HepG2 (cell line): ENCODE results near the gene MAPK8IP1. TPM values are rescaled to one million over a fixed set of nuclear protein-coding genes. Genes with fewer than 3 reads are reported as not detected.

ENCODE experiments used
- CREM ChIP-seq, 2 experiments: sonication (generic) in 1 of 2; formaldehyde crosslinking in 1 of 2; IDR thresholded peaks; 2 replicates each; pipeline versions ENCODE4 v1.4.0 to v1.6.1; 2016 to 2020; ENCODE audit warnings: antibody characterized with exemption in 1 of 2, mild to moderate bottlenecking in 1 of 2, missing genetic modification reagents in 1 of 2
- EZH2 ChIP-seq: conservative IDR thresholded peaks from 2 replicates; pipeline ENCODE4 v1.6.1; 2012; ENCODE audit warnings: mild to moderate bottlenecking, low read depth, low read length, moderate library complexity
- HIVEP1 ChIP-seq: sonication (generic); formaldehyde crosslinking; IDR thresholded peaks from 2 replicates; pipeline ENCODE4 v1.4.0; 2020; ENCODE audit warnings: mild to moderate bottlenecking, missing genetic modification reagents
- HMG20B ChIP-seq: conservative IDR thresholded peaks from 2 replicates; pipeline ENCODE4 v1.6.1; 2016; ENCODE audit warnings: missing genetic modification reagents, missing compliant biosample characterization
- HNRNPUL1 ChIP-seq: fragments of 200-400 bp; formaldehyde crosslinking; IDR thresholded peaks from 2 replicates; pipeline ENCODE4 v1.6.1; 2017; ENCODE audit warnings: low read depth, mild to moderate bottlenecking, low read length, moderate library complexity
- ISL2 ChIP-seq: sonication (generic); formaldehyde crosslinking; IDR thresholded peaks from 2 replicates; pipeline ENCODE4 v1.5.0; 2020; ENCODE audit warnings: missing genetic modification reagents
- NPAS2 ChIP-seq: sonication (generic); formaldehyde crosslinking; IDR thresholded peaks from 2 replicates; pipeline ENCODE4 v1.8.0; 2022; ENCODE audit warnings: mild to moderate bottlenecking, missing genetic modification reagents, borderline replicate concordance
- NR2F6 ChIP-seq, 2 experiments: IDR thresholded peaks; 2 replicates each; pipeline ENCODE4 v1.6.1; 2016; ENCODE audit warnings: antibody characterized with exemption in 1 of 2, mild to moderate bottlenecking in 1 of 2
- RXRA ChIP-seq: sonication (generic); formaldehyde crosslinking; IDR thresholded peaks from 2 replicates; pipeline ENCODE4 v1.5.1; 2020; ENCODE audit warnings: missing genetic modification reagents
- TOE1 ChIP-seq: sonication (generic); formaldehyde crosslinking; IDR thresholded peaks from 2 replicates; pipeline ENCODE4 v1.4.0; 2020; ENCODE audit warnings: mild to moderate bottlenecking, missing genetic modification reagents
- ZBTB1 ChIP-seq: sonication (generic); formaldehyde crosslinking; IDR thresholded peaks from 2 replicates; pipeline ENCODE4 v1.4.0; 2020; ENCODE audit warnings: missing genetic modification reagents, borderline replicate concordance
- ZNF432 ChIP-seq: sonication (generic); formaldehyde crosslinking; IDR thresholded peaks from 2 replicates; pipeline ENCODE4 v1.5.0; 2020; ENCODE audit warnings: missing genetic modification reagents, mild to moderate bottlenecking, borderline replicate concordance
- ZNF781 ChIP-seq: sonication (generic); formaldehyde crosslinking; IDR thresholded peaks from 2 replicates; pipeline ENCODE4 v1.5.1; 2020; ENCODE audit warnings: borderline replicate concordance, mild to moderate bottlenecking, missing genetic modification reagents; ENCODE audit errors: not compliant biosample characterization
- ZNF788 ChIP-seq: sonication (generic); formaldehyde crosslinking; IDR thresholded peaks from 2 replicates; pipeline ENCODE4 v1.5.0; 2020; ENCODE audit warnings: mild to moderate bottlenecking, missing genetic modification reagents, borderline replicate concordance
- ZNF816 ChIP-seq: sonication (generic); formaldehyde crosslinking; IDR thresholded peaks from 2 replicates; pipeline ENCODE4 v1.8.0; 2022; ENCODE audit warnings: missing genetic modification reagents, mild to moderate bottlenecking, borderline replicate concordance
- ZNF879 ChIP-seq: sonication (generic); formaldehyde crosslinking; IDR thresholded peaks from 2 replicates; pipeline ENCODE4 v1.8.1; 2023; ENCODE audit warnings: missing genetic modification reagents
- polyA plus RNA-seq, 8 experiments: library from polyadenylated mRNA; depleted of rRNA in 3 of 8; stranded (reverse) in 7 of 8; unstranded in 1 of 8; fragments of >200 nt; fragmentation: Illumina TruSeq in 4 of 8; extraction: Trizol in 4 of 8; gene quantifications; 2 replicates each; pipeline versions ENCODE4 v1.2.1 to v1.2.3, GENCODE V29; 2011 to 2016; ENCODE audit warnings: low read depth in 4 of 8, missing spikeins in 1 of 8, mixed read lengths in 1 of 8; ENCODE audit not compliant: insufficient read depth in 1 of 8
- total RNA-seq, 5 experiments: library from RNA; depleted of rRNA; stranded (reverse); fragments of >200 nt; fragmentation: Illumina TruSeq; extraction: Trizol; gene quantifications; 2 replicates each; pipeline ENCODE4 v1.2.3, GENCODE V29; 2016; ENCODE audit warnings: low read depth in 1 of 5
- TF ChIP-seq, protein P1 (sequence below): sonication (generic); formaldehyde crosslinking; IDR thresholded peaks from 2 replicates; pipeline ENCODE4 v1.8.0; 2022; ENCODE audit warnings: mild to moderate bottlenecking, missing genetic modification reagents, moderate library complexity
- TF ChIP-seq, protein P2 (sequence below): sonication (generic); formaldehyde crosslinking; IDR thresholded peaks from 2 replicates; pipeline ENCODE4 v1.4.0; 2020; ENCODE audit warnings: missing genetic modification reagents
- TF ChIP-seq, protein P3 (sequence below): sonication (generic); formaldehyde crosslinking; conservative IDR thresholded peaks from 2 replicates; pipeline ENCODE4 v1.4.0; 2020; ENCODE audit warnings: mild to moderate bottlenecking, missing genetic modification reagents, moderate library complexity
- TF ChIP-seq, protein P4 (sequence below): sonication (generic); formaldehyde crosslinking; IDR thresholded peaks from 2 replicates; pipeline ENCODE4 v1.4.0; 2020; ENCODE audit warnings: mild to moderate bottlenecking, missing genetic modification reagents

MAPK8IP1 gene
- total and polyA plus RNA-seq, 2 of the 13 experiments (the other 11 are each of a cell fraction or from before 2014, with no cell fraction given): 2.2 to 4.2 TPM

DNA sequence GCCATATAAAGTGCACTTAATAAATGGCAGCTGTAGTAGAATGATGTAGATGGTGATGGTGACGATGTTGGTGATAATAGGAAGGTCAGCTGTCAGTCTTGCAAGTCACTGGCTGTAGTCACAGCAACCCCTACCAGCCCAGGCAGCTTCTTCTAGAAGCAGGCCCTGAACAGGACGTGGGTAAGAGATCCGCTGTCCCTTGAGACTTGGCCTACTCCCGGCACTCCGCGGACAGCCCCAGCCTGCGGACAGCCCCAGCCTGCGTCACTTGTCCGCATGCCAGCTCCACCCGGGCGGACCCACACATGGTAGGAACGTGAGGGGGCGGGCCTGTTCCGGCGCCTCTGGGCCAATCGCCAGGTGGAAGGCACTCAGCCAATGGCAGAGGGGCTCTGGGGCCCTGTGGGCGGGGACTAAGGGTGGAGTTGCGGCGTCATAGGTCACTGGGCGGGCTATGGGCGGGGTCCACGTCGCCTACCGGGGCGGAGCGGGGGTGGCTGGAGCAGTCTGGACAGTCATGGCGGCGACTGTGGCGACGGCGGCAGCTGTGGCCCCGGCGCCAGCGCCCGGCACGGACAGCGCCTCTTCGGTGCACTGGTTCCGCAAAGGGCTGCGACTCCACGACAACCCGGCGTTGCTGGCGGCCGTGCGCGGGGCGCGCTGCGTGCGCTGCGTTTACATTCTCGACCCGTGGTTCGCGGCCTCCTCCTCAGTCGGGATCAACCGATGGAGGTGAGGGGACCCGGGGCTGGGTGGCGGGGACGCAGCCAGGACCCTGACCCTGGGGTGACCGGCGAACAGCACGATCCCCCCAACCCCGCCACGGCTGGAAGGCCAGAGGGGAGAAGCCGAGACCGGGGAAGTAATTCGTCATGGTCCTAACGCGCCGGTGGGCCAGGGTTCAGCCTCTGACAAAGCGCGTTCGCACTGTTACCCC, 38.2 kb upstream of the MAPK8IP1 start, which contains the start of gene CRY2 (continued):
- TF ChIP-seq, protein P1, sequence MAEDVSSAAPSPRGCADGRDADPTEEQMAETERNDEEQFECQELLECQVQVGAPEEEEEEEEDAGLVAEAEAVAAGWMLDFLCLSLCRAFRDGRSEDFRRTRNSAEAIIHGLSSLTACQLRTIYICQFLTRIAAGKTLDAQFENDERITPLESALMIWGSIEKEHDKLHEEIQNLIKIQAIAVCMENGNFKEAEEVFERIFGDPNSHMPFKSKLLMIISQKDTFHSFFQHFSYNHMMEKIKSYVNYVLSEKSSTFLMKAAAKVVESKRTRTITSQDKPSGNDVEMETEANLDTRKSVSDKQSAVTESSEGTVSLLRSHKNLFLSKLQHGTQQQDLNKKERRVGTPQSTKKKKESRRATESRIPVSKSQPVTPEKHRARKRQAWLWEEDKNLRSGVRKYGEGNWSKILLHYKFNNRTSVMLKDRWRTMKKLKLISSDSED: no peak
- TF ChIP-seq NR2F6 (IDR thresholded peaks at IDR 0.05): no peak
- no peak; the same call in 1 of the 2 replicates for TF ChIP-seq NR2F6 (CRISPR knock-in tag; IDR thresholded peaks at IDR 0.05)
- peak; percentile 80; the same call in 1 of the 2 replicates for TF ChIP-seq ZNF788 (CRISPR knock-in tag)
- no peak for TF ChIP-seq HMG20B
- TF ChIP-seq HNRNPUL1: no peak
- TF ChIP-seq ZNF816 (CRISPR knock-in tag): no peak
- peak; percentile 72; the same call in 1 of the 2 replicates for TF ChIP-seq HIVEP1 (CRISPR knock-in tag)
- no peak for TF ChIP-seq ZBTB1
- TF ChIP-seq EZH2: no peak
- TF ChIP-seq NPAS2 (CRISPR knock-in tag): peak; percentile 96
- TF ChIP-seq CREM (IDR thresholded peaks at IDR 0.05): peak; percentile 78
- no peak for TF ChIP-seq CREM (CRISPR knock-in tag; IDR thresholded peaks at IDR 0.05)
- TF ChIP-seq TOE1: no peak
- TF ChIP-seq, protein P2, sequence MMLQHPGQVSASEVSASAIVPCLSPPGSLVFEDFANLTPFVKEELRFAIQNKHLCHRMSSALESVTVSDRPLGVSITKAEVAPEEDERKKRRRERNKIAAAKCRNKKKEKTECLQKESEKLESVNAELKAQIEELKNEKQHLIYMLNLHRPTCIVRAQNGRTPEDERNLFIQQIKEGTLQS: no peak
- no peak for TF ChIP-seq ZNF879 (CRISPR knock-in tag)
- TF ChIP-seq RXRA (CRISPR knock-in tag): peak; percentile 58; the same call in 1 of the 2 replicates
- no peak for TF ChIP-seq ZNF781
- TF ChIP-seq, protein P3, sequence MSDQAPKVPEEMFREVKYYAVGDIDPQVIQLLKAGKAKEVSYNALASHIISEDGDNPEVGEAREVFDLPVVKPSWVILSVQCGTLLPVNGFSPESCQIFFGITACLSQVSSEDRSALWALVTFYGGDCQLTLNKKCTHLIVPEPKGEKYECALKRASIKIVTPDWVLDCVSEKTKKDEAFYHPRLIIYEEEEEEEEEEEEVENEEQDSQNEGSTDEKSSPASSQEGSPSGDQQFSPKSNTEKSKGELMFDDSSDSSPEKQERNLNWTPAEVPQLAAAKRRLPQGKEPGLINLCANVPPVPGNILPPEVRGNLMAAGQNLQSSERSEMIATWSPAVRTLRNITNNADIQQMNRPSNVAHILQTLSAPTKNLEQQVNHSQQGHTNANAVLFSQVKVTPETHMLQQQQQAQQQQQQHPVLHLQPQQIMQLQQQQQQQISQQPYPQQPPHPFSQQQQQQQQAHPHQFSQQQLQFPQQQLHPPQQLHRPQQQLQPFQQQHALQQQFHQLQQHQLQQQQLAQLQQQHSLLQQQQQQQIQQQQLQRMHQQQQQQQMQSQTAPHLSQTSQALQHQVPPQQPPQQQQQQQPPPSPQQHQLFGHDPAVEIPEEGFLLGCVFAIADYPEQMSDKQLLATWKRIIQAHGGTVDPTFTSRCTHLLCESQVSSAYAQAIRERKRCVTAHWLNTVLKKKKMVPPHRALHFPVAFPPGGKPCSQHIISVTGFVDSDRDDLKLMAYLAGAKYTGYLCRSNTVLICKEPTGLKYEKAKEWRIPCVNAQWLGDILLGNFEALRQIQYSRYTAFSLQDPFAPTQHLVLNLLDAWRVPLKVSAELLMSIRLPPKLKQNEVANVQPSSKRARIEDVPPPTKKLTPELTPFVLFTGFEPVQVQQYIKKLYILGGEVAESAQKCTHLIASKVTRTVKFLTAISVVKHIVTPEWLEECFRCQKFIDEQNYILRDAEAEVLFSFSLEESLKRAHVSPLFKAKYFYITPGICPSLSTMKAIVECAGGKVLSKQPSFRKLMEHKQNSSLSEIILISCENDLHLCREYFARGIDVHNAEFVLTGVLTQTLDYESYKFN (CRISPR knock-in tag): peak; percentile 48; the same call in 1 of the 2 replicates
- TF ChIP-seq, protein P4, sequence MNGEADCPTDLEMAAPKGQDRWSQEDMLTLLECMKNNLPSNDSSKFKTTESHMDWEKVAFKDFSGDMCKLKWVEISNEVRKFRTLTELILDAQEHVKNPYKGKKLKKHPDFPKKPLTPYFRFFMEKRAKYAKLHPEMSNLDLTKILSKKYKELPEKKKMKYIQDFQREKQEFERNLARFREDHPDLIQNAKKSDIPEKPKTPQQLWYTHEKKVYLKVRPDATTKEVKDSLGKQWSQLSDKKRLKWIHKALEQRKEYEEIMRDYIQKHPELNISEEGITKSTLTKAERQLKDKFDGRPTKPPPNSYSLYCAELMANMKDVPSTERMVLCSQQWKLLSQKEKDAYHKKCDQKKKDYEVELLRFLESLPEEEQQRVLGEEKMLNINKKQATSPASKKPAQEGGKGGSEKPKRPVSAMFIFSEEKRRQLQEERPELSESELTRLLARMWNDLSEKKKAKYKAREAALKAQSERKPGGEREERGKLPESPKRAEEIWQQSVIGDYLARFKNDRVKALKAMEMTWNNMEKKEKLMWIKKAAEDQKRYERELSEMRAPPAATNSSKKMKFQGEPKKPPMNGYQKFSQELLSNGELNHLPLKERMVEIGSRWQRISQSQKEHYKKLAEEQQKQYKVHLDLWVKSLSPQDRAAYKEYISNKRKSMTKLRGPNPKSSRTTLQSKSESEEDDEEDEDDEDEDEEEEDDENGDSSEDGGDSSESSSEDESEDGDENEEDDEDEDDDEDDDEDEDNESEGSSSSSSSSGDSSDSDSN (CRISPR knock-in tag): peak; percentile 91
- 0 out of 2 replicates have a peak, but pooled peaks have one; percentile 51 for TF ChIP-seq ISL2 (CRISPR knock-in tag)
- no peak for TF ChIP-seq ZNF432
